RKO (cell line): ENCODE results near the gene MACROD2.

Experiments used
- DNase-seq: peaks from one replicate; pipeline ENCODE4 v3.0.0-alpha.2; 2016; ENCODE audit warnings: low spot score

Gene MACROD2

DNA sequence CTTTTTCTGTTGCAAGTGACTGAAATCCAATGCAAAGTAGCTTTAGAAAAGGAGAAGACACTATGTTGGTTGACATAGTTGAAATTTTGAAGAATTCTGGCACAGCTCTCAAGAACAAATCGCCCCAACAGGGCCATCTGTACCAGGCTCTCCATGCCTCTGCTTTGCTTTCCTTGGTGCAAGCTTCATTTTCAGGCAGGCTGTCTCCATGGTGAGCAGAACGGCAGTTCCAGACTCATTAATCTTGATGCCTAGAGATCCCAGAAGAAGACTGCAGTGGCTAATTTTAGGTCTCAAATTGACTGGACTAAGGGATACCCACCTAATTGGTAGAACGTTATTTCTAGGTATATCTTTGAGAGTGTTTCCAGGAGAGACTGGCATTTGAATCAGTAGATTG, 1292.8 kb downstream of the MACROD2 start:
- no peak for DNase-seq

DNA sequence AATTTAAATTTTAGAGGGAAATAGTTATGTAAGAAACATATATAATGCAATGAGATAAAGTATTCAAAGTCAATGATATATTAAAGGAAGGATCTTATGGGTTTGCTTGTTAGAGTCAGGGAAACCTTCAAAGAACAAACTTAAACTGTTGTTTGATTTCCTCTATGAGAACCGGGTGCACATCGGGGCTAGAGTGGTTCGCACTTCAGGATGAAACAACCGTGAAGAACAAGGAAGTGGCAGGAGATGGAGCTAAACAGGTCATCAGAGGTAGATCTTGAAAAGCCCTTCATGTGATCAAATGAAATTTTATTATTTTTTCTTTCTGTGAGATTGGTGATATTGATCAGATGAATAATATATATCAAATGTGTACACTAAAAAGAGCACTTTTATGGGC, 1294.0 kb downstream of the MACROD2 start:
- DNase-seq = no peak

DNA sequence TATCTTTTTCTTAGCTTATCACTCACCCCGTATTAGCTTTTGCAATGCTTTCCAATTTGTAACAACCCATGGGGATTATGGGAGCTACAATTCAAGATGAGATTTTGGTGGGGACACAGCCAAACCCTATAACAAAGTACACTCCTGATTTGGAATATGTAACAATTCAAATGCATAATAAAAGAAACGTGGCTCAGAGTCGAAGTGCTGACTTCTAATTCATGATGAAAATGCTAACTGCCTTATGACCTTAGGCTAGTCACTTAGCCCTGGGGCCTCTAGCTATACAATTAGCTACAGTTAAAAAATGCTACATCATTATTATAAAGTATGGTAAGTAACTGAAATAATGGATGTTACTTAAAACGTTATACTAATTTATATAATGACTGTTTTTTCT, 1297.1 kb downstream of the MACROD2 start:
- DNase-seq = no peak

DNA sequence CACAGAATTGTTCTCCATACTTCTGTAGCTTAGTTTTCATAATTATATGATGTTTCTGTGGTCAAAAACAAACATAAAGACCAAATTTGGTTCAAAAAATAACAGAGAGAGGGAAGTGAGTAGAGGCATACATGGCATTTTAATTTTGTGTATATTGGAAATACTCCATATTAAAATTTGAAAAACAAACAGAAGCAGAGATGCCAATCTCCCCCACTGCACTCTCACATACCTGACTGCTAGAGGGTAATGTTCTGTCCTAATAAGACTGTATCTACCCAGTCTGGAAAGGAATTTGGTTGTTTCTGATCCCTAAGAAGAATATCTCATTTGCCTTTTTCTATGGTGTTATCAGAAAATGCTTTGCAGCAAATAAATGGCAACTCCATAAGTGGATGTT, 1301.1 kb downstream of the MACROD2 start:
- DNase-seq = no peak

DNA sequence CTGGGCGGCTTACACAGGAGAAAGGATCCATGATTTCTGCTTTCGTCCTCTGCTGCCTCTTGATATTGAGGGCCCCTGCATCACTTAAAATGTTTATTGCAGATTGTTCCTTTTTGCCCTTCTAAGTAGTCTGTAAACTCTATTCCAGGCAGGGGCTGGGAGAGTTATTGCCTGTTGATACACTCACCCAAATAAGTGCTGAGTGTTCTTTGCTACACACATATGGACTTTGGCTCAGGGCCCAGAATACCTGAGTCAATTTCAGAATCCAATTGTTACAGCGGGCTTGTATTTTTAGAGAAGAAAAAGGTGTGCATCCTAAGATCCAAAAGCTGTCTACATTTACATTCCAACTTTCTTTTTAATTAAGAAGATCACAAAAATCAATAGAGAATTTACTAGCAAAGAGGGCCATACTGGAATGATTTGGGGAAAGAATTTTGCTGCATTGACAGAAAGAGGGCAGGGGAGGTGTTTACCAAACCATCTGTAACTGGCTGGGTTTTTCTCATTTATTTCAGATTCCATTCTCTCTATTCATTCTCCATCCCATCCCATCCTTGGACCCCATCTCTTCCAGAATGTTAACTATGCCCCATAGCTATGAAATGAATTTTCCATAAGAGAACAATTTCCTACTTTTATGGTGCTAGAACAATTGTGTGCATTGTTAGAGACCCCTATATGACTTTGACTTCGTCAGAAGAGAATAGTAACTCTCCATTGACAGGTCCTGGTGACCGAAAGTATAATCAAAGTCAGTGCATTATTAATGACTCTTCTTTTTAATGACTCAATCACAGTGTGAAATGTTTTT, 1302.0 kb downstream of the MACROD2 start:
- DNase-seq = no peak

DNA sequence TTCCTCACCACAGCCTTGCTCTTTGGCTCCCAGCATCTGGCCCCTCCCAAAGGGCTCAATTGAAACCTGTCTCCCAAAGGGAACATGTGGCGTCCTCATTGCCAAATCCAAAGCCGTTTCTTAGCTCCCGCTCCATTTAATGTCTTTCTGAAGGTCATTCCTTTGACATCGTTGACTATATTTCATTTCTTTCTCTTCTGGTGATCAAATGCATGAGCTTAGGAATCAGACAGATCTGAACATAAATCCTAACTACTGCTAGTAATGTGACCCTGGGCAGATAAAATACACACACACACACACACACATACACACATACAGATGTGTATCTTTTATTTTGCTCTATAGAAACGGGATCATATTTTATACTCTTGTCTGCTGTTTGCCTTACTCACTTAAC, 1306.8 kb downstream of the MACROD2 start:
- DNase-seq = no peak

DNA sequence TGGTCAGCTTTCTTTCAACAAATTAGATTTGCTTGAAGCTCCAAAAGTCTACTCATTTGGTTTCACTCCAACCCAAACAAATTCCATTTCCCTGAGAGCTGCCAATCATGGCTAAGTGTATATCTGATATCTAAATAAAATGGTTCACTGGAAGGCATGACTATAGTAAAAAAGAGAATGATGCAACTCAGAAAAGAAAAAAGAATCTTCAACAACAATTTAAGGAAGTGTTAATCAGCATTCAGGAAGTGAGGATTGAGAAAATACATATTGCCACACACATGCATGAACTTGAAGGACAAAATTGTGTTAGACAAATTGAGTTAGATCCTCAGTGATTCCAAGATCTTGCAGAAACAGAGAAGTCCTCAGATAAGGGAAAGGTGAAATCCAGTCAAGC, 1315.0 kb downstream of the MACROD2 start:
- no peak for DNase-seq

DNA sequence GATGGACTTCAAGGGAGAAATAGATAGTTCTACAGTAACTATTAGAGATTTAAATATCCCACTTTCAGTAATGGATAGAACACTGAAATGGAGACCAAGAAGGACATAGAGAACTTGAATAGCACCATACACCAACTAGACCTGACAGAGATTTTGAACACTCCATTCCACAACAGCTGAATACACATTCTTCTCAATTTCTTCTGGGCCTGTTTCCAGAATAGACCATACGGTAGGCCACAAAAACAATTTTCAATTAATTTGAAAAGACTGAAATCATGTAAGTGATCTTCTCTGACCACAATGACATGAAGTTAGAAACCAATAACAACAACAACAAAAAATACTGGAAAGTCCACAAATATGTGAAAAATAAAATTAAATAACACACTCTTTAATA, 1321.2 kb downstream of the MACROD2 start:
- no peak for DNase-seq

DNA sequence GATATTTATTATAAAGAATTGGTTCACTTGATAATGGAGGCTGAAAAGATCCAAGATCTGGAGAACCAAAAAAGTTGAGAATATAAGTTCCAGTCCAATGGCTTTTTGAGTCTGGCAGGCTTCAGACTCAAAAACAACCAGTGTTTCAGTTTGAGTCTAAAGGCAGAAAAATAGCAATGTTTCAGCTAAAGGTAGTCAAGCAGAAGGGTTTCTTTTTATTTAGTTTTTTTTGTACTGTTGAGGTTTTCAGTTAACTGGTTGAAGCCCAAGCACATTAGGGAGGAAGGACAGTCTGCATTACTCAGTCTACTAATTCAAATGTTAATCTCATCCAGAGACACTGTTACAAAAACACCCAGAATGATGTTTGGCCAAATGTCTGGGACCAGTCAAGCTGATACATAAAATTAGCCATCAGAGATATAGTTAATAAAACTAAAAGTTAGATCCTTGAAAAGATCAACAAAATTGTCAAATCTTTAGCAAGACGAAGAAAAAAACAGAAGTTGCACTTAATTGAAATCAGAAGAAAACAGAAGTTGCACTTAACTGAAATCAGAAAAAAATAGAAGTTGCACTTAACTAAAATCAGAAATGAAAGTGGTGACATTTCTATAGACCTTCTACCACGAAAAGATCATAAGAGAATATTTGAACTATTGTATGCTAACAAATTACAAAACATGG, 1322.4 kb downstream of the MACROD2 start:
- no peak for DNase-seq

DNA sequence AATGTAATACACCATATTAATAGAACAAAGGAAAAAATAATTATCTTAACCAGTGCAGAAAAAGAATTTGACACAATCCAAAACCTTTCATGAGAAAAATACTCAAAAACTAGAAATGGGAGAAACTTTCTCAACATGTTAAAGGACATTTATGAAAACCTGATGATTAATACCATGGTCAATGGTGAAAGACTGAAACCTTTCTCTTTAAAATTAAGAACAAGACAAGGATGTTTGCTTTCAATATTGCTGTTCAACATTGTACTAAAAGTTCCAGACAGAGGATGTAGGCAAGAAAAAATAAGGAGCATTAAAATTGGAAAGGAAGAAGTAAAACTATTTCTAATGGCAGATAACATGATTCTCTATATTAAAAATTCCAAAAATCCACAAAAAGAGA, 1323.4 kb downstream of the MACROD2 start:
- no peak for DNase-seq

DNA sequence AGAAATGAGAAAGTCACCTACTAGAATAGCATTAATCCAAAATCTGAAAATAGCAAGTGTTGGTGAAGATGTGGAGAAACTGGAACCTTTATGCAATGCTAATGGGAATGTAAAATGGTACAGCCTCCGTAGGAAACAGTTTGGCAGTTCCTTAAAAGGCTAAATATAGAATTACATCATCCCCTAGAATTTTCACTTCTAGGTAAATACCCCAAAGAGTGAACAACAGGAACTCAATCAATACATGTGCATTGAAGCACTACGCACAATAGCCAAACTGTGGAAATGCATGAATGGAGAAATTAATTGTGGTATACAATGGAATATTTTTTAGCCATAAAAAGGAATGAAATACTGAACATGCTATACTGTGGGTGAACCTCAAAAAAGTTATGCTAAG, 1324.1 kb downstream of the MACROD2 start:
- no peak for DNase-seq

DNA sequence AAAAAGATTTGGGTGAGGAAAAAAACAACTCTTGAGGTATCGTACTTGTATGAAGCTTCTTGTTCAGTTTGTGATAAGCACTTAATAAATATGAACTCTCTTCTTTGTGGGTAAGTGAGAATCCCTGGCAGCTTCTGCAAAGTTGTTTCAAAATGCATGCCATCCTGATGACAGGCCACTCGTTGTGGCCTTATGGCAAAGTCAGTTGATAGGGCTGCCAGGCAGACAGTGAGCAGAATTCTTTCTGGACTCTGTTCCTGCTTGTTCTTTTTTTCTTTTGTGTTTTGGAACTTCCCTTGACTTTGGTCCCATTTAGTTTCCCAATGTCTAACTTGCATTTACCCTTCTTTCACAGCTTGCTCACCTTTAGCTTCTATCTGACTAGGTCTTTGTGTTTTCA, 1325.6 kb downstream of the MACROD2 start:
- no peak for DNase-seq

DNA sequence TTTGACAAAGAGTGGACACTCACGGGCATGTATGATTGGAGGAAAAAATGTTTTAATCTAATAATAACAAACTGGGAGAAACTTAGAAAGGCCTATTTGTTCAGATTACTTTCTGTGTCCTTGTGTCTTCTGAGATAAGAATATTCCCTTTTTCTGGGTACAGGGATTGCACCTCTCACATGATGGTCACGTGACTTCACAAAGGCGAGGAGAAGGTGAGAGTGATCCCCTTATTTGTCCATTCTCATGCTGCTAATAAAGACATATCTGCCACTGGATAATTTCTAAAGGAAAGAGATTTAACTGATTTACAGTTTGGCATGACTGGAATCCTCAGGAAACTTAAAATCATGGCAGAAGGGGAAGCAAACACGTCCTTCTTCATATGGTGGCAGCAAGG, 1331.8 kb downstream of the MACROD2 start:
- DNase-seq = no peak

DNA sequence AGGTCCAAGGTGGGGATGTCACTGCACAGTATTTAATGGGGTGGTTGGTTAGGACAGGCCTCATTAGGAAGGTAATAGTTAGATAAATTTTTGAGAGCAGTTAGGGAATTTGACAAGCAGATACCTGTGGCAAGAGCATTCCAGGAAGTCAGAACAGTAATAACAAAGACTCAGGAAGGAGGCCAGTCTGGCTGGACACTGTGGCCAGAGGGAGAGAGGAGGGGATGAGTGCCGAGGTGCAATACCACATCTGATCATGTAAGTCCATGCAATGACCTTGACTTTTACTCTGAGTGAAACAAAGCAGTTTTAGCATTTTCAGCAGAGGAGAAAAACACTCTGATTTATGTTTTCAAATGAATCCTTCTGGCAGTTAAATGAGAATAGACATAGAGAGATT, 1332.8 kb downstream of the MACROD2 start:
- DNase-seq = no peak

DNA sequence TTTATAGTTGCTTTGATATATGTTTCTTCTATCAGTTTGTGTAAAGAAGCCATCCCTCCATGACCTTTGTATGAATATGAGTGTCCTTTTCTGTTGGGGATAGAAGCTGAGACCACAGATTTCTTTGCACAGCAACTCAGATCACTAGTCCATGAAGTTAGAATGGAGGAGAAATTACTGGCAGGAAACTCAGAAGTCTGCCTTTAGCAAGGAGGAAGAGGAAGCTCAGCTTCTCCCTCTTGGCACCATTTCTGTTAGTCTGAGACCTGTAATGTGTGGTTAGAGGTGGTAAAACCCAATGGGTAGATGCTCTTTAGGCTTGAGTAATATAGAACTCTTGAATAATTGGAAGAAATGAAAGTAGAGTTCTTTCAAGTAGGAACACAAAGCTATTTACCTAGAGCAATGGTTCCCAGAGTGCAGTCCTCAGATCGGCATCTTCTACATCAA, 1337.4 kb downstream of the MACROD2 start:
- no peak for DNase-seq

DNA sequence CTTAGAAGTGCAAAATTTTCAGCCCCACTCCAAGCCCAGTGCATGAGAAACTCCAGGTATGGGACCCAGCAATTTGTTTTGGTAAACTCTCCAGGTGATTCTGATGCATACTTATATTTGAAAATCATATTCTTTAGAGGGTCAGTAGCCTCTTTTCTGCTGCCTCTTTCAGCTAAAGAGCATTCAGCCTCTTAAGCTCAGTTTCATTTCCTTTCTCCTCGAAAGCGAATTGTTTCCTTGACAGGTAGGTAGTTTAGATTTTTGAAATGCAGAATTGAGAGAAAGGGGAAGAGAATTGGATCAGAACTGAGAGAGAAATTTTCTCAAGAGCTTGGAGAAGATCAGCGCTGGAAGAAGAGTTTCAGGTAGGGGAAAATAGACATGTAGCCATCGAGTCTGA, 1337.9 kb downstream of the MACROD2 start:
- no peak for DNase-seq

DNA sequence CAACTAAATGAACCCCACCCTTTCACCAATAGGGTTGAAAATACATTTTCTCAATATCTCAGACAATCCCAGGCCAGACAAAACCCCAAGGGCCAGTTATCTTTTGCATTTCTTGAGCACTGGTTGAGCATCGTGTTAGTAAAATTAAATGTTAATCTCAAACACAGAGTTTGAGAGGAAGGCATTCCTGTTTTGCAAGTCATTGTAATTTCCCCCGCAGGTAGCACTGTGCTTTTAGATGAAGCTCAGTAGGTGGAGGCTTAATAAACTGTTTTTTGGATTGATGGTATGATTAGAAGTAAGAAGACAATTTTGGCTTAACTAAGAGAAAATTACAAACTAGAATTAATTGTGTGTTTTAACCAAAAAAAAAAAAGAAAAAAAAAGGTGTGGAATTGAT, 1340.7 kb downstream of the MACROD2 start:
- no peak for DNase-seq

DNA sequence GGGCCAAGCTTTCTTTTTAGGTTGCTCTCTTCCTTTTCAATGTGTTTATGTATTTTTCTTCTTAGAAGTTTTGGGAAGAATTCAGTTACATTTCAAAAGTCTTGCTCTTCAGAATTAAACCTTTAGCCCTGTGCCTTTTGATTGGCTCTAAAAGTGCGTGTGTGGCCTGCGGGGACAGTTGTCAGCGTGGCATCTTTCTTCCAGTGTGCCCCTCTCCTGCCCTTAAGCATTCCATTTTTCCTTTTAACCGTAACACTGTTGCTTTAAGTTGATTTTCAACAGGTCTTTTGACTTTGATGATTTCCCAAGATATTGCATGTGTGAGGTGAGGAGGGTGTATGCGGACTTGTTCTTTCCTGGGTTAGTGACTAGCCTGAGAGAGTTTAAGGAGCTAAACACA, 1341.2 kb downstream of the MACROD2 start:
- DNase-seq = no peak

DNA sequence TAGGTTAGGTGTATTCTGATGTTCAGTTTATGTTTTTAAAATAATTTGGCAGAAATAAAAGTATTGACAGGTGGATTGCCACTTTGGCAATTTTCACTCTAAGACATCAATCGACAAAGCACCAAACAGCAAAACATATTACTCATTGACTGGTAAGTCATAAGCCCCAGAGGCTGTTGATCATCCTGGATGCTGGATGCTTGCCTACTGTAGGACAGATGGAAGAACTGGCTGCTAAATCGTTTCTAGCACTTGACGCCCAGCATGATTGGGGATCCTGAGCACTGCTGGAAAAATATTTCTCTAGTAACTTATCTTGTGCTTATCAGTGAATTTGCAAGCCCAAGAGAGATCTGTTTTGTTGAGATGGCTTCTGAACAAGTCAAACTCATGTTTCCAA, 1343.9 kb downstream of the MACROD2 start:
- DNase-seq = no peak

DNA sequence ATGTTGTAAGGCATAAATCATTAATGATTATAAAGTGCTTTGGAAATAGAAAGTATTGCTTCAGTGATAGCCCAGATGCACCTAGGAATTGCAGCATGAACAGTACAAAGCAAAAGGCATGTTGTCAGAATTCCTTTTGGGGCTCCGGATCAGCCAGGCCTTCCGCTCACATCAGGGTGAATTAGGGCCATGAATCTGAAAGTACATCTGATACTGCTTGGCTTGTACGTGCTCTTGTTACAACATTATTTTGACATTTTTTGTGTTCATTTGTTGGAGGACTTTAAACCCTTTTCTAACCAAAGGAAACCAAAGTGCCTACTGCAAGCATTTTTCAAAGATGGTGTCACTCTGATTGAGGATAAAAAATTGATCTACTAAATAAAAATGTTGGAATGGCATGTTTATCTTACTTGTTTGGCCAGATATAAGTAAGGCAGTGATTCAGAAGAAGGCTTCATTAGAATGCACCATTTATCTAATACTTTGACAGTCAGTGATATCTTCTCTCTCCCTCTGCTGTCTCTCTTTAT, 1347.7 kb downstream of the MACROD2 start:
- no peak for DNase-seq

DNA sequence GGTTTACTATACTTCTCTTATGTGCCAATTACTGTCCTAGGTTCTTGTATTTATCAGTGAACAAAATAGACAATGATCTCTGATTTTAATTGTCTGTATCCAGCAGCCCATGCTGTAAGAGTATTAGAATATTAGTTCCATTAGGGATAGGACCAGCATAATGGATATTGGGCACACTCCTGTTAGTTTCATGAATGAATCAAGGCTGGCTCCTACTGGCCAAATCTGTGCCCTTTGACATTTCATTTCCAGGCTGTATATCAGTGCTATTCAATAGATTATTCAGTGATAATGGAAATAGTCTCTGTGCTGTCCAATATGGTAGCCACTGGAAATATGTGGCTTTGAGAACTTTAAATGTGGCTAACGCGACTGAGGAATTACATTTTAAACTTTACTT, 1350.0 kb downstream of the MACROD2 start:
- no peak for DNase-seq

DNA sequence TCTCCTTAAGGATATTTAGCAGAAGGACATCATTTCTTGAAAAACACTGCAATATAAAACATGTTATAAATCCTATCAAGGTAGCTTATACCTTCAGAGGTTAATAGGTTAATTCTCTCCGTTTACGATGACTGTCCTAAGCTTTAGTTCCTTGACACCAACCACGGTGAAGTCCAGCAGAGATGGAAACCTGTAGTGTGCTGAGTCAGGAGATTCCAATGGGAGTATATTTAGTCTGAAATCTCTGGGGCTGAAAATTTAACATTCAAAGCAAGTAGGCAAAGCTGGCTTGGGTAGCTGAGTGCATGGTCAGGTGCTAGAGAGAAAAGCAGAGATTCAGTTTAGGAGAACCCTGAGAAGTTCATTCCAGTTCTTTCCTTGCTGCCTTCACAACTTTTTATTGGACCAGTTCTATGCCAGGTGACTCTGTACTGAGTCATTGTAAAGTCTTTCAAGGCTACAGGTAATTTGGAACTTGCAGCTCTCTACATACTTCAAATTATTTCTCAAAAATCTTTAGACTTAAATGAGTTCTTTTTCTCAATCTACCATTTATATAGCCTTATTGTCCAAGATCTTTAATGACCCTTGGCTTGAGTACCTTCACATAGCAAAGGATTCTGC, 1351.5 kb downstream of the MACROD2 start:
- no peak for DNase-seq

DNA sequence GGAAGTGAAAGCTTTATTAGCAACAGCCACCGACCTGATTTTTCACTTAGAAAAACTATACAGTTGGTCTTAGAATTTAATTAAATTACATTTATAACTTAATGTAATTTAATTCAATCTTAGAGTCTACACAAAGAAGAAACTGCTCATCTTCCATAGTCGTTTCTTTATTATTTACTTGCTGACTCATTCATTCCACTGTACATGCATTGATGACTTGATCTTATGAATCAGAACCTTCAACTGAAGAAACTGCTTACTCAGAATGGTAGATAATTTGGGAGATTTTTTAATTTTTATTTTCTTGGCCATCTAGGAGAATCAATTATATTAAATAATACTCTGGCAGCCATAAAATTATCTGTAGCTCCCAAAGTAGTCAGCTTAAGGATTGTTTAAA, 1363.7 kb downstream of the MACROD2 start:
- DNase-seq = no peak
